Loucy (cell line): ENCODE measurements around the gene KBTBD4.
A peak's percentile ranks its signal among the peaks of the same experiment; 100 is the strongest.

Experiments
- H2AFZ ChIP-seq: fragments of 200-600 bp; sonication (generic); 2 replicates; pipeline ENCODE4 v1.6.0; 2016; ENCODE audit warnings: antibody characterized with exemption, mild to moderate bottlenecking, low read length, moderate library complexity
- H3F3A ChIP-seq: fragments of 200-600 bp; 2 replicates; pipeline ENCODE4 v1.6.0; 2016; ENCODE audit warnings: antibody characterized with exemption, low read depth, mild to moderate bottlenecking
- H3K27me3 ChIP-seq: fragments of 200-600 bp; sonication (generic); 2 replicates; pipeline ENCODE4 v1.6.1; 2014; ENCODE audit warnings: low read length, mild to moderate bottlenecking; ENCODE audit not compliant: insufficient read depth, poor library complexity, severe bottlenecking
- H3K36me3 ChIP-seq: fragments of 200-600 bp; sonication (generic); 2 replicates; pipeline ENCODE4 v1.6.1; 2016; ENCODE audit warnings: low read length; ENCODE audit not compliant: insufficient read depth
- H3K4me1 ChIP-seq: fragments of 200-600 bp; sonication (generic); 2 replicates; pipeline ENCODE4 v1.5.1; 2014; ENCODE audit warnings: low read length, mild to moderate bottlenecking; ENCODE audit not compliant: insufficient read depth, poor library complexity, severe bottlenecking
- H3K4me2 ChIP-seq: fragments of 200-600 bp; sonication (generic); 2 replicates; pipeline ENCODE4 v1.6.0; 2014; ENCODE audit warnings: antibody characterized with exemption, low read length, low read depth, mild to moderate bottlenecking; ENCODE audit not compliant: poor library complexity, severe bottlenecking
- H3K4me3 ChIP-seq: fragments of 200-600 bp; sonication (generic); 2 replicates; pipeline ENCODE4 v1.5.1; 2014; ENCODE audit warnings: low read length, mild to moderate bottlenecking, mixed read lengths; ENCODE audit not compliant: poor library complexity, severe bottlenecking
- H3K79me2 ChIP-seq: fragments of 200-600 bp; sonication (generic); 2 replicates; pipeline ENCODE4 v1.6.1; 2014; ENCODE audit warnings: low read length; ENCODE audit not compliant: insufficient read depth
- H3K9ac ChIP-seq: fragments of 200-600 bp; sonication (generic); 2 replicates; pipeline ENCODE4 v1.6.0; 2014; ENCODE audit warnings: mild to moderate bottlenecking, low read depth, low read length, moderate library complexity; ENCODE audit not compliant: poor library complexity, severe bottlenecking
- H3K9me2 ChIP-seq: fragments of 200-600 bp; sonication (generic); replicated peaks from 2 replicates; pipeline ENCODE4 v1.6.1; 2016; ENCODE audit warnings: low read depth, low read length, mixed read lengths
- H3K9me3 ChIP-seq: fragments of 200-600 bp; sonication (generic); 2 replicates; pipeline ENCODE4 v1.6.1; 2014; ENCODE audit warnings: mild to moderate bottlenecking, antibody characterized with exemption, low read length, low read depth; ENCODE audit not compliant: insufficient read depth
- H4K20me1 ChIP-seq: fragments of 200-600 bp; sonication (generic); 2 replicates; pipeline ENCODE4 v1.6.0; 2014; ENCODE audit warnings: antibody characterized with exemption, low read length, mild to moderate bottlenecking; ENCODE audit not compliant: insufficient read depth, poor library complexity, severe bottlenecking
- EZH2phosphoT487 ChIP-seq: fragments of 200-600 bp; IDR thresholded peaks from 2 replicates; pipeline ENCODE4 v1.6.1; 2018; ENCODE audit warnings: antibody characterized with exemption, mild to moderate bottlenecking, moderate library complexity, borderline replicate concordance
- TF ChIP-seq, protein P1 (sequence below): fragments of 200-600 bp; sonication (generic); conservative IDR thresholded peaks from 2 replicates; pipeline ENCODE4 v1.5.1; 2014; ENCODE audit warnings: mild to moderate bottlenecking, antibody characterized with exemption, low read length

KBTBD4 gene

DNA sequence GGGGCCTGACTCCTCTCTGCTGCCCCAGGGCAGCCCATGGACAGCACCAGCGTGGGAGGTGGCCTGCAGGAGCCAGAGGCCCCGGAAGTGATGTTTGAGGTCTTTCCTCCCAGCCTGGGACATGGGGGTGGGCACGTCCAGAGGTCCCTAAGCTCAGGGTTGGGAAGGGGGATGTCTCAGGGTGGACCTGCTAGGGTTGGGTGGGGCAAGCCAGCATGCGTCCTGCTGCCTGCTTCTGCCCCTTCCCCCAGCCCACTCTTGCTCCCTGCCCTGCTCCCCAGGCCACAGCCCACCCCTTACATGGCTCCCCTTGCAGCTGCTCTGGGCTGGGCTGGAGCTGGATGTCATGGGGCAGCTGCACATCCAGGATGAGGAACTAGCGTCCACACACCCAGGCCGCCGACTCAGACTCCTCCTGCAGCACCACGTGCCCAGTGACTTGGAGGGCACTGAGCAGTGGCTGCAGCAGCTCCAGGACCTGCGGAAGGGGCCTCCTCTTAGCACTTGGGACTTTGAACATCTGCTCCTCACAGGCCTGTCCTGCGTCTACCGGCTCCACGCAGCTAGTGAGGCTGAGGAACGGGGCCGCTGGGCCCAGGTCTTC, 9.1 kb upstream of the KBTBD4 start:
- Histone ChIP-seq H3K9me3 (no peaks in the 10 kb centered on the region), H3F3A (peaks cover 16% of the 10 kb centered on the region; the same call in 1 of the 2 replicates), H3K4me2 (peak overlapping the region; percentile 72), H3K9me2 (no peaks in the 10 kb centered on the region), H4K20me1 (no peaks in the 10 kb centered on the region), H3K27me3 (no peaks in the 10 kb centered on the region), H3K4me1 (peaks cover 62% of the 10 kb centered on the region), H3K4me3 (peak overlapping the region; percentile 60), H3K9ac (peak overlapping the region; percentile 65), H2AFZ (no peak overlapping the region), H3K36me3 (peaks cover 22% of the 10 kb centered on the region; the same call in 1 of the 2 replicates), H3K79me2 (peaks cover 61% of the 10 kb centered on the region)
- TF ChIP-seq, protein P1, sequence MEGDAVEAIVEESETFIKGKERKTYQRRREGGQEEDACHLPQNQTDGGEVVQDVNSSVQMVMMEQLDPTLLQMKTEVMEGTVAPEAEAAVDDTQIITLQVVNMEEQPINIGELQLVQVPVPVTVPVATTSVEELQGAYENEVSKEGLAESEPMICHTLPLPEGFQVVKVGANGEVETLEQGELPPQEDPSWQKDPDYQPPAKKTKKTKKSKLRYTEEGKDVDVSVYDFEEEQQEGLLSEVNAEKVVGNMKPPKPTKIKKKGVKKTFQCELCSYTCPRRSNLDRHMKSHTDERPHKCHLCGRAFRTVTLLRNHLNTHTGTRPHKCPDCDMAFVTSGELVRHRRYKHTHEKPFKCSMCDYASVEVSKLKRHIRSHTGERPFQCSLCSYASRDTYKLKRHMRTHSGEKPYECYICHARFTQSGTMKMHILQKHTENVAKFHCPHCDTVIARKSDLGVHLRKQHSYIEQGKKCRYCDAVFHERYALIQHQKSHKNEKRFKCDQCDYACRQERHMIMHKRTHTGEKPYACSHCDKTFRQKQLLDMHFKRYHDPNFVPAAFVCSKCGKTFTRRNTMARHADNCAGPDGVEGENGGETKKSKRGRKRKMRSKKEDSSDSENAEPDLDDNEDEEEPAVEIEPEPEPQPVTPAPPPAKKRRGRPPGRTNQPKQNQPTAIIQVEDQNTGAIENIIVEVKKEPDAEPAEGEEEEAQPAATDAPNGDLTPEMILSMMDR, result no peak
- TF ChIP-seq EZH2phosphoT487, result no peak

GRCh38 chr11:47587039-47587716, 8.4 kb upstream of the KBTBD4 start:
- Histone ChIP-seq H3K36me3 (peaks cover 28% of the 10 kb centered on the region; the same call in 1 of the 2 replicates), H3K79me2 (peaks cover 63% of the 10 kb centered on the region), H3K9me3 (no peaks in the 10 kb centered on the region), H3K9me2 (no peaks in the 10 kb centered on the region), H3K4me1 (peaks cover 59% of the 10 kb centered on the region), H2AFZ (no peak overlapping the region), H4K20me1 (no peaks in the 10 kb centered on the region), H3K4me2 (peak overlapping the region; percentile 72), H3K4me3 (peak overlapping the region; percentile 60), H3K27me3 (no peaks in the 10 kb centered on the region), H3F3A (peaks cover 14% of the 10 kb centered on the region; the same call in 1 of the 2 replicates), H3K9ac (peak overlapping the region; percentile 65)
- TF ChIP-seq EZH2phosphoT487, result no peak
- TF ChIP-seq, protein P1, result no peak

DNA sequence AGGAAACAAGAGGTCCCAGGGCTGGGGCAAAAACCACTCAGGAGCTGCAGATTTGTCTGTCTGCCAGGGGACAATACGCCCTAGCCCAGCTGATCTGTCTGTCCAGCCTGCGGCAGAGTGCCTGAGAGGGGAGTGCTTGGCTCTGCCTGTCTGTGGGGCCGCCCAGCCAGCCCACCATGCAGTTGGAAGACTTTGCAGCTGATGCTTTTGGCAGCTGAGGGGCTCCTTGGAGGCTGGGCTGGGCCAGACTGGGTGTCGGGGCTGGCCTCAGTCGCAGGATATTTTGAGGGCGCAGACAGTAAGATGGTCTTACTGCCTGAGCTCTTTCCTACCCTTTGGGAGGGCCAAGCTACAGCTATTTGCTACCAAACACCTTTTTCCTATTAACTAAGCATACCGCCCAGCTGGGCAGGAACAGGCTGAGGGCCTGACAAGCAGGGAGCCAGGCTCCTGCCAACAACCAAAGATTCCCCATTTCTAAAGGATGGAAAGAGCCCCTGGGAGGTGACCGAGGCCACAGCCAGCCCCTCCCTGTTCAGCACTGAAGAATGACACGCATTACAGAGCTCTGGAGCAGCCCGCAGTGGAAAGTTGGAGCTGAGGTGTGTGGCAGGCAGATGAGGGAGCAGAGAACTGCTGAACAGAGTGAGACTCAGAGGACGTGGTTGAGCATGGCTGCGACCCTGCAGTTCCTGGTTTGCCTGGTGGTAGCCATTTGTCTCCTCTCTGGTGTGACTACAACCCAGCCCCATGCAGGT, 7.5 kb upstream of the KBTBD4 start, which contains the start of gene FAM180B:
TSS of gene FAM180B (plus strand) at position 581 of the 758 bp plus-strand sequence. CDS start at position 672, 91 bp downstream.
- H3K4me3 ChIP-seq, result peak within 1 kb of the TSS; percentile 60
- H3K4me1 ChIP-seq, result peaks cover 64% of the 10 kb centered on the region
- H3K9me2 ChIP-seq, result no peaks in the 10 kb centered on the region
- H3K4me2 ChIP-seq, result peak within 1 kb of the TSS; percentile 72
- no peaks in the 10 kb centered on the region for H3K9me3 ChIP-seq
- peaks cover 5% of the 10 kb centered on the region for H4K20me1 ChIP-seq
- no peak for TF ChIP-seq EZH2phosphoT487
- TF ChIP-seq, protein P1, result no peak
- peak within 1 kb of the TSS; percentile 65 for H3K9ac ChIP-seq
- no peaks in the 10 kb centered on the region for H3K27me3 ChIP-seq
- H3F3A ChIP-seq, result 0 out of 2 replicates have a peak, but pooled peaks cover 11% of the 10 kb centered on the region
- no peak within 1 kb of the TSS for H2AFZ ChIP-seq
- peaks cover 37% of the 10 kb centered on the region; the same call in 1 of the 2 replicates for H3K36me3 ChIP-seq
- peaks cover 72% of the 10 kb centered on the region for H3K79me2 ChIP-seq
